ENCODE results near the gene PKNOX2.

PKNOX2 gene

DNA sequence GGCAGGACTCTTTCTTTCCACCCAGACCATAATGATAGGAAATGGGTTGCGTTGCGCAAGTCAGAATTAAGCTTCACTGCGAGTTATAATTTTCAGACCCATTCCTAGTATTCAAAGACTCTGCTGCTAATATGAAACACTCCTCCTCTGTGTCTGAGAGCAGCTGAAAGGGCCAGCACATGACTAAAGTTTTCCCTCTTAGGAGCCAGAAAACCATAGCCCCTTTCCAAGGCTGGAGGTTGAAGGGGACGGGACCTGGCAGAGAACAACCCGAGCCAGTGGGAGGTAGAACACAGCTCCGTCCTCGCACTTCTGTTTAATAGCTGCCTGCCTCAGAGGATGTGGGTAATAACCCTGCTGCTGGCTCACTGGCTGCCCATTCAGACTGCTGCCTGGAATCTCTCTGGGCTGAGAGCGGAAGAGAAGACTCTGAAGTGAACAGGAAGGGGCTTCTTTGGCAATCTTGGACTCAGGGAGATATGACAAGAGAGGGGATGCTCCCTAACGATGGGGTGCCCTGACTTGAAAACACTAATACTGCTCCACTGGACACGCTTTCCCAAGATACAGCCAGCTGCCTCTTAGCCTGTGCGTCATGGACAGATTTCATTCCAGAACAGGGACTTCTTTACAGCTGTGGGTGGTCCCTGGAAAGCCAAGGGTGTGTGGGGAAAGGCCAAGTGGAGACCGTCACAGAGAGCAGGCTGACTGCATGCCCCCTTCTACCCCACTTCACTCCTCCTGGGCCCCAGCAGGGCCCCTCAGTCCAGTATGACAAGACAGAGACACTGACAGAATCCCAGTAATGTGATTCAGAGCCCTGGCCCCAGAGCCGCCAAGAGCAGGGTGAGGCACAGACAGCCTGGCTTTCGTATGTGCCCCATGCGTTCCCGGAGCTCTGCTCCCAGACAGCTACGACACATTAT lies 174.6 kb downstream of the PKNOX2 start:
- DNase-seq (ENCODE audit: low read depth), result no peak

DNA sequence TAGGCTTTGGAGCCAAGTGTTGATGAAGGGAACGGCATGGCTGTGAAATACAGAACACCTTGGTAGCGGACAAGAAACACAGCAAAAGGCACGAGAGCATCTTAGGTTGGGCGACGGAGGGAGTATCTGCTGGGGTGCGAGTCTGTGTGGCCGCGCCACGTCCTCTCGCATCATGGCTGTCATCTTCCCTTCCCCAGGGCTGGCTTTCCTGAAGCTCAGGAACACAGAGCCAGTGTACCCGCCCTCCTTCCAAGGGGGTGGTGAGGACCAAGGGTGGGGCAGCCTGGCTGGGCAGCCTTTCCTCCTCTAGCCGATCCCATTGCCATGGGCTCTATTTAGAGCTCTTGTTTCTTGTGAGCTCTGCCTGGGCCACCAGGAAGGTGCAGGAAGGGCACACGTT lies 177.1 kb downstream of the PKNOX2 start:
- DNase-seq (ENCODE audit: low read depth), result no peak

DNA sequence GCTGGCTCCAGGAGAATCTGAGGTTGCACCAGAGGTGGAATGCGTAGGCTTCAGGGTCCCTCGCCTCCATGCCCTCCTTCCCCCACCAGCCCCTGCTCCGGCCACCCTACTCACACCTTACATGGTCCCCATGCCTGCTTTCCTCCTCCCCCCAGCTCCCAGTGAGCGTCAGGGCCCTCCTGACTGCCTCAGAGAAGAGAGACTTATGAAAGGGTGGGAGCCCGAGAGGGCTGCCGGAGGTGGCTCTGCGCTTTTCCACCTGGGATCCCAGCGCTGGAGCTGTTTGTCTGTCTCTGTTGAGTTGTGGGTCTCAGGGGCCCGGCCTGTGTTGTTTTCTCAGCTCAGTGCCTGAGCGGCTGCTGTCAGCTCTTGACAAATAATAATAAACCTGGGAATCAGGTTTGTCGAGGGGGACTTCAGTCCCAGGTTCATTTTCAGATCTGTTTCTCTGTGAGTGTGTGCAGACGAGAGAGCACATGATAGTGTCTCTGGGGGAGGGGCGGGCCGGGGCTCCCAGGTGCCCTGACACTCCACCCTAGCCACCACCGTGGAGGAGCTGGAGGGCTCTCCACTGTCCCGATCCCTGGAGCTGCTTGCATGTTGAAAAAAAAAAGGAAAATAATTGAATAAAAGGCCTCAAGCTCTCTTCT lies 177.9 kb downstream of the PKNOX2 start:
- no peak for DNase-seq (ENCODE audit: low read depth)

DNA sequence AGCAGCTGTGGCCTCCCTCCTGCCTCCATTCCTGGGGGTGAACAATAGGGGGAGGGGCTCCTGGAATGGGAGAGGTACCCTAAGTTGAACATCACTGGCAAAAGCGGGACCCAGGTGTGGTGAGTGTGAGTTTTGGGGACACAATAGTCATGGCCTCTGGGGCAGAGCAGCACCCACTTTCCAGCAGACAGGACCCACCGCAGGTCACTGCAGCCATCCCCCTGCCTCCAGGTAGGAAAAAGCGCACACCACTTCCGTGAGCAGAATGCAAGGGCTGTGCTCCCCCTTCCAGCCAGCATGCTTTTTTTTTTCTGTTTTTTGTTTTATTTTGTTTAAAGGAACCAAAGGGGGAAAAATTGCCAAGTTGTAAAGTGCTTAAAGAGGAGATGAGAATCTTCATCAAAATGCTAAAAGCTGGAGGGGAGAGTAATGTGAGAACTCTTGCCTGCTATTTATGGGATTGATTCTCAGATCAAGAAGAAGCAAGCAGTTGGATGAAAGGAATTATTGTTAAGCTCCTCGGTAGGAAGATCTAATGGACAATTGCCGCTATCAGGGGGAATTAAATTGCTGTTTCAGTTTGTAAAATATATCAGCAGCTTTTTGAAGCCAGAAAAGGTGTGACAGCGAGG lies 178.7 kb downstream of the PKNOX2 start:
- DNase-seq (ENCODE audit: low read depth), result no peak

DNA sequence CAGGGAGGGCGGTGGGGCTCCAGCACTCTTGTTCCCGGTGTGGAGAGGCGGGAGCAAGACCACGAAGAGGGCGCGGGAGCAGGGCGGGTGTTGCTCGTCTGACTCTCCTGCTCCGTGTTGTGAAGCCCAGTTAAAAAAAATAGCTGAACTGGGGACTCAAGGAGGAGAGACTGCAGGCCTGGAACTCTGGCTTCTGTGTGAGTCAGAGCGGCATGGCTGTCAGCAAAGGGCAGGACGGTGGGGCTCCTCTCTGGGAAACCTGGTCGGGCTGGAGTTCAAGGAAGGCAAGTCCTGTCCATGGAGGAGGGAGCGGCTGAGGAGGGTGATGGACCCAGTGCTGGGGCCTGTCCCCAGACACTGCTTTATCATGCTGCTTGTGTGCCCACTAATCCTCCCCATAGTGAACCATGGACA lies 179.2 kb downstream of the PKNOX2 start:
- DNase-seq (ENCODE audit: low read depth), result no peak

DNA sequence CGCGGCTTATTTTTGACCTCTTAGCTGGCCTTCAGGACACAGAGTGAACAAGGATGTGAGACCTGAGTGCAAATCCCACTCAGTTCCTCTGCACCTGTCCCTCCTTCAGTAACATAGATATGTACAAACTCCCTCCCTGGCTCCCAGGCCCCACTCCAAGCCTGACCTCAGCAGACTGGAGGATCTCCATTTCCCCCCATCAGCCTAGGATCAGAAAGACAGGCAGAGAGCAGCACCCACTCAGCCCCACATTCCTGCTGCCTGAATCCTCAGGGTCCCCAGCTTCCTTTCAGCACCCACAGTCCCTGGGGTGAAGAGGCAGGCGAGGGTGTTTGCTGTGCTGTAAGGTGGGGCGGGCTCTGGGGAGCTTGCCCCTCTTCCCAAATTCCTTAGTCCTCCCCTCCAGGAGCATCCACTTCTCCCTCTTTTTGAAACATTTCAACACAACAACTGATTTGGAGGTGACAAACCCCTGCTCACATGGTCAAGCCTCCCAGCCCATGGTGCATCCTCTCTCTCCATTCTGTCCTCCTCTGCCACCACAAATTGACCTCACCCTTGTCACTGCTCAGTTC lies 180.4 kb downstream of the PKNOX2 start:
- no peak for DNase-seq (ENCODE audit: low read depth)

DNA sequence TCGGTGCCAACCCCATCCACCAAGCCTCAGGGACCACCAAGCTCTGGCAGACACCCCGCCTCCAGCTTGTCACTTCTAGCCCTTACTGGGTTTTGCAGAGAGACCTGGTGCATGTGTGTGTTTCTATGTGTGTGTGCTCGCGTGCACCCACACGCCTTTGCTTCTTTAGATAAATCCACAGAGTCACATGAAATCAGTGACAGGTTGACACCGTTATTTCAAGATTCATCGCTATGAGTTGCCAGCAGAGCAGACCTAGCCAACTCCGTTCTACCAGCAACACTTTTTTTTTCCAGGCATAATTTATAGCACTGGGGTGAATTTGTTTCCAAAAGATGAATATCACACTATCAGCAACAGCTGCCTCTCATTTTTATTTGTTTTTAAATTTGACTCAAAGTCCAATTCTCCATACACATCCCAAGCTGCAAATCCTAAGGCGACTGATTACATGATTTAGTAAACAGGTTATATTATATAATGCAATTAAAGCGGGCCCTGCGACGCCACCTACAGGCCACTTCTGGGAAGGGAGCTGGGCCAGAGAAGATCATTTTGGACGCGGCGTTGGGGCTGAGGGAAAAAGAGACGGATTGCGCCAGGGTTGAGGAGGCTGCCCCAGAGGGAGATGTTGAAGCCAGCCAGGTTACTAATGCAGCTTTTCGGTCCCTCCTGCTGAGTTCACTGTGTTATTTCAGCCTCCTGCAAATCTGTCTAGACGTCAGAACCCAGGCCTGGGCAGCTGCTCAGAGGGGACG lies 181.0 kb downstream of the PKNOX2 start:
- no peak for DNase-seq (ENCODE audit: low read depth)

DNA sequence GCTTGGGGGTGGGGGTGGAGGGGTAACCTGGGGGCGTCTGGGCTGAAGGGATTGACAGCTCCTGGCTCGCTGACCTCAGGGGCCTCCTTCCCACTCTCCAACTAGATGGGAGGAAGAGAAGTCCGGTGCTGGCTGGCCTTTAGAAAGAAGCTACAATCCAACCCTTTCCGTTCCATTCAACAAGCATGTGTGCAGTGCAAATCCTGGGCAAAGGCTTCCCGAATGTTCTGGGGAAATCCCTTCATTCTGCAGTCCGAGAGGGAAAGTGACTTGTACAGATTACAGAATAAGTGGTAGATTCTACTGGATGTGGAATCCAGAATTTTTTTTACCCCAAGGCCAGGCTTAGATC lies 181.6 kb downstream of the PKNOX2 start:
- DNase-seq (ENCODE audit: low read depth), result no peak

DNA sequence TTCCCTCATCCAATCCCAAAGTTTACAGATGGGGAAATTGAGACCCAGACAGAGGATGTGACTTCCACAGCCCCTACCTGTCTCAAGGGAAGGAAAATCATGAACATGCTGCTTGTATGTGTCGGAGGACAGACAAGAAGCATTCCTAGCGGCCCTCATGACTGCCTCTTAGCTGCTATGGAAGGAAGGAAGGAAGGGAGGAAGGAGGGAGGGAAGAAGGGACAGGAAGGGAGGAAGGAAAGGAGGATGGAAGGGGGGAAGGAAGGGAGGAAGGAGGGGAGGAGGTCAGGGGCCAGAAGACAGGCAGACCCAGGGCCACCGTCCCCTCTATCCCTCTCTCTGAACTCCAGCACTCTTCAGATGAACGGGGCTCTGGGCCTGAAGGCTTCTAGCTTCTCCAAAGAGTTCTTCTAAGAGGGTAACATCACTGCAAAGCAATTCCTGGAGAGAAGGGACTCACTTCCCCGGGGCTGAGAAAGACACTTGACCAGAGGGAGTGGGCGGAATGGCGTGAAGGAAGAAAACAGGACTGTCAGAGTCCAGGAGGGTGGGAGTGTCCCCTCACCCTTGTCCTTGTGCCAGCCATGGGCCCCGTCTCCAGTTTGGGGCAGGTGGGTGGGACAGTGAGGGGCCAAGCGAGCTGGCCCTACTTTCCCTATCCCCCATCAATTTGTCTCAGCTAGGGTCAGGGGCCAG lies 182.2 kb downstream of the PKNOX2 start:
- no peak for DNase-seq (ENCODE audit: low read depth)

DNA sequence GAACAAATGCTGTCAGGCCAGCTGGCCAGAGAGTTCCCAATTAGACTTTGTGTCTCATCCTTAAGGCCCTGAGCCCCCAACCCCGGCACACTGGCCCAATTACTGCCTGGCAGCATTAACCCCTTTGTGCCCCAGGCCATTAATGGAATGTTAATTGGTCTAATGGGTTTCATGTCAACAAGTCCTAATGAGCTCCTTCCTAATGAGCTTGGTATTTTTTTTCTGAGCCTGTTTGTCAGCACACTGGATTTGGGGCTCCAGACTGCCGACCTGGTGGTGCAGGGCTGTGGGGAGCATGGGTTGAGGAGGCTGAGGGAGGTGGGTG lies 182.7 kb downstream of the PKNOX2 start:
- no peak for DNase-seq (ENCODE audit: low read depth)

DNA sequence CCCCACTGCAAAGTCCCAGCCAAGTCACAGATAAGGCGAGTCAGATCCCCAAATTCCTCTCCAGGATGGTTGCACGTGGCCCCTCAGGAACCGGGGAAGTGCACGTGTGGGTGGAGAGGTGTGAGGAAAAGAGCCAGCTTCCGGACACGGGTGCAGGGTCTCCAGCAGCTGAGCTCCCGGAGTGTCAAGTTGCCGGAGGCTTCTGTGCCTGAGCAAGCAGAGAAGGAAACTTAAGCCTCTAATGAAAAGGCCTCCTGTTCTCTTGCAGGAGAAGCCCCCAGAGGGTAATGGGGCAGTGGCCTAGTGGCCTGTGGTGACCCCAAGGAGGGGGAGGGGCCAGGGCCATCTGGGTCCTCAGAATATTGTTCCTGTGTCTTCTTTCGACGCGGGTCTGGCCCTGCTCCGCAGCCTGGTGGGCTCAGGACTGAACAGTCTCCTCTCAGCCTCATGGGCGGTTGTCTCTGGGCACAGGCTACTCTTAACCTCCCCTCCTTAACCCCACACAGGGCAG lies 183.6 kb downstream of the PKNOX2 start:
- DNase-seq (ENCODE audit: low read depth), result no peak

DNA sequence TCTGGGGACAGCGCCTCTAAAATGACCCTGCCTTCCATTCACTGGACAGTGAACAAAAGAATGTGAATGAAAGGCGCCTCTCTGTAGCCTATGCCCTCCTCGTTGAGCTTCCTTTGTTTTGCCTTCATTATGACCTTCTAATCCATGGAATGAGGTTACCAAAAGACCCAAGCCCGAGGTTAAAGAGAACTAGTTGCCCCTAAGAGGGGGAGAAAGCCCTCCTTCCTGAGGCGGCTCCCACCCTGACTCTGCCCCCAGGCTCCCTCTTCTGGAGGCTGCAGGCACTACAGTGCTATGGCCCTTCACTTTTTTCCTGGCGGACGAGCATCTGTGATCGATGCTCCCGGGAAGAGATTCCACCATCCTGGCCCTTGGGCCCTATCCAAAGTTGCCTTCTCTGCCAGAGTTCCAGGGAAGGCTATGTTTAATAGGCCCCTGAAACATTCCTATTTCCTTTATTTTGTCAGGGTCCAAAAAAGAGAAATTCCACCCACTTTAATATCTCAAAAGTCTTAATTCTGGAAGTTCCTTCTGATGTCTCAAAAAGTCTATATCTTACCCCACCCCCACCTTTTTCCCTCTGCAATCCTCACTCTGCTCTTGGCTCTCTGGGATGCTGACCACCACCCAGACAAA lies 184.2 kb downstream of the PKNOX2 start:
- DNase-seq (ENCODE audit: low read depth), result peak; percentile 12

DNA sequence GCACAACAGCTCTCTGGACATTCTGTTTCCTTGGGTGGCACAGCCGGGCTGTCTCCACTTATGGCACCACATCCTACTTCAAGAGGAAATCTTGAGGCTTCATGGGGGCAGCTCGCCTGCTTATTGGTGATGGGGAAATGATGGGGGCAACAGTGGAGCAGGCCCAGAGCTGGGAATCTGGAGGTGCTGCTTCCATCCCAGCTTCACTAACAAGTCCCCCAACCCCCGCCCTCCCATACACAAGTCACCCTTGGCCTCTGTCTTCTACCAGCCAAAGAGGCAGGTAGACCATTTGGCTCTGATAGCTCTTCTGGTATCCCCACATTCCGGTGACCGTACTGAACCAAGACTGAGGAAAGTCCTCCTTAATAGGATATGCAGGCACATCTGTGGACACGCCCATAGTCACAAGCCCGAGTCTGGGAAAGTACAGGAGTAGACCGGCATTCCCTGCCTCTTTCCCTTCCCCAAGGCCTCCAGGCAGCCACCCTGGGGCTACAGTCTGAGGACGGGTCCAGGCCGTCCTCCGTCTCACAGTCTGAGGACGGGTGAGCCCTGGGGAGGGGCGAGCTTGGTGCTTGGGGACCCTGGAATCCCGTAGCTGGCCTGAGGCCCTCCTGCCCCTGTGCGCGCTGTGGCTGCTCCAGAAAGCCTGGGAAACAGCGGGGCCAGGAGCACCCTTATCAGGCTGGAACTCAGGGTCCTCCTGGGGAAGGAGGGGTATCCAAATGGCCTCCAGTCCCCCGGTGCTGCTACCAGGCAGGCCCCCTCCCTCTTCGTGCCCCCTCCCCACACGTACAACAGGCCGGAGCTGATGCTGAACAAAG lies 185.9 kb downstream of the PKNOX2 start:
- no peak for DNase-seq (ENCODE audit: low read depth)

DNA sequence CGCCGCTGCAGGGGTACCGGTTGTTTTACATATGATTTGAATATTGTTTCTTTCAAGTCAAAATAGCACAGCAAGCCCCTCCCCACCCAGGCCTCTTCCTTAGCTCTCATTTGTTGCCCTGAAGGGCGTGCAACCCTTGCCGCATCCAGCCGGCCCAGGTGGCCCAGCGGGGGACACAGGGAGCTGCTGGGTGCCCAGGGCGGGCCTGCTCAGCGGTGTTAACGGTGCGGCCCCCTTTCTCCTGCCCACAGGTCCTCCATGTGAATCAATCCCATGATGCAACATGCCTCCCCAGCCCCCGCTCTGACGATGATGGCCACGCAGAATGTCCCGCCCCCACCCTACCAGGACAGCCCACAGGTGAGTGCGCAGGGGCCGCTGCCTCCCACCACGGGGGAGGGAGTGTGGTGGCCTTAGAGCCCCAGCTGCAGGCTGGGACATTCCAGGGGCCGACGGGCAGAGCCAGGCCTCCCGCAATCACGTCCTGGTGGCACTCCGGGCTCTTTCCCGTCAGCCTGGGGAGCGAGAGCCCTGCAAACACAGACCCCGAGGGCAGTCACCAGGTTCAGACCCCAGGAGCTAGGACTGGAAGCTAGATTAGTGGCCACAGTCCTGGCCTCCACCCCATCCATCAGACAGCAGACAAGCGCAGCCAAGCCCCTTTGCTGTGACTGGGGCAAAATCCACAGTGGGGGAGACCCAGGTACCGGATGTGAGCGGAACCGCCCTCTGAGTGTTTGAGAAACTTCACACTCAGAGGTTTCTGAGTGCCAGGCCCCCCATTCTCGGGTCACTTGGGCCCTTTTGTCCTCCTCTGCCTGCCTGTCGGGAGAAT lies 186.7 kb downstream of the PKNOX2 start:
- DNase-seq (ENCODE audit: low read depth), result no peak

DNA sequence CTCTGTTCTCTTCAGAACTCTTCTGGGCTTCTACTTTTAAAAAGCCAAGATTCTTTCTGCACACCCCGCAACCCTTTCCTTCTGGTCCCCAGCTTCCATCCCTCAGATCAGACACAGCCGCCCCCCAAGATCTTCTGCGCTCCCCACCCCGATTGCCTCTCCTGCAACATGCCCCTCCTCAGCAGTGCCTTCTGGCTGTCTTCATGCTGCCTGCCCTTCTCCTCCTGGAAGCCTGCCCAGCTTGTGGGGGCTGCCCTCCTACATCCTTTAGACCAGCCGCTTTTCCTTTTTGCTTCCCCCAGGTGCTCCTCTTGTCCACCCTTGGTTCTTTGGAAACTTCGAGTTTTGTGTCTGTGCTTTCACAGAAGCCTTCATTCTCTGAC lies 187.3 kb downstream of the PKNOX2 start:
- no peak for DNase-seq (ENCODE audit: low read depth)

DNA sequence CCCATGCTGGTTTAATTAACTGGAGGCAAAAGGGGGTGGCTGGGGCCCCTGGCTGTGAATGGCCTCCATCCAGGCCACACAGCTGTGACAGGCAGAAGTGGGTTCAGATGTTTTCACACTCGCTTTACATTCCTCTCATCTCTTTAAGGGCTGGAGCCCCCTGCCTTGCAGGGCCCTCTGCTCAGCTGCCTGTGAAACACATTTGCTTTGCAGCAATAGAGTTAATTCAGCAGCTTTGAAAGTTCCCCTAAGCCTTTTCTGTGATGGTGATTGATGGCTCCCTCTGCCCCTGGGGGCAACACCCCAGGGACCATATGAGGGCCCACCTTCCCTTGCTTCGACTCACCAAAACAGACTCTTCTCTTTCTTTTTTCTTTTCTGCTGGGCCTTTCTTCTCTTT lies 192.2 kb downstream of the PKNOX2 start:
- DNase-seq (ENCODE audit: low read depth), result no peak

DNA sequence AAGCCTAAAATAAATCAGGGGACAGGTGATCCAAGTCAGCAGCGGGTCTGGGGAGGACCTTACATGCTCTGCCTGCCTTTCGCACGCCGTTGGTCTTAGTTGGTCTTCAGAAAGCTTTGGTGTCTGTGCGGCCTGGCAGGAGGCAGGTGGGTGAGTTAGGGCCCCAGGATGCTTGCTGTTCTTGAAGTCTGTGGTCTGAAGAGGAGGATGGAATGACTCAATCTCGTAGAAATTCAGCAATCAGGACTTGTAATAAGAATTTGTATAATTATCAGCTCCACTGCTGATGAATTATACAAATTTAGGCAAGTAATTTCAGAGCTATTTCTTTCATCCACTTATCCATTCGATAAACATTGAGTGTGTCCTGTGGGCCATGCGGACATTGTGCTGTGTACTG lies 193.0 kb downstream of the PKNOX2 start:
- no peak for DNase-seq (ENCODE audit: low read depth)

DNA sequence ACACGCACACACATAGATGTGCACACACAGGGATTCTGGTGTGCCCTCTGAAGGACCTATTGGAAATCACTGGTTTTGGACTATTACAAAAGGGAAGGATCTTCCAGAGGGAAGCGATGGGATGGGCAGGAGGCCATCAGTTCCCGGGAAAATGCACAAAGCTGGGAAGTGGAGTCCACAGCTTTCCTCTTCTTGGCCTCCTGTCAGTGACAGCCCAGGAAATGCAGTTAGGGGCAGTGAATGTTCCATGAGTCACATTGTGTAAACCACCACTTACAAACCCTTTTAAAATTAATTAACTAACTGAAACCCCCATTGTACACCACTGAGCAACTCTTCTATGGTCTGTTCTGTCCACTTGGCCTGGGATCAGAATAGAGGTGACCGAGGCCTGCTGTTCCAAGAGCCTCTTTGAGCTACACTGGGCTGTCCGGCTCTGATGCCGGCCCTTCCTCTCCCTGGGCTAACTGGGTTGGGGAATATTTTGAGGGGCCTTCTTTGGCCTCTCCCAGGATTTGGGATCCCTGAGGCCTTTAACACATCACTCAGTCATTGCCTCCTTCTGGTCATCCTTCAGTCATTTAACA lies 193.8 kb downstream of the PKNOX2 start:
- no peak for DNase-seq (ENCODE audit: low read depth)

DNA sequence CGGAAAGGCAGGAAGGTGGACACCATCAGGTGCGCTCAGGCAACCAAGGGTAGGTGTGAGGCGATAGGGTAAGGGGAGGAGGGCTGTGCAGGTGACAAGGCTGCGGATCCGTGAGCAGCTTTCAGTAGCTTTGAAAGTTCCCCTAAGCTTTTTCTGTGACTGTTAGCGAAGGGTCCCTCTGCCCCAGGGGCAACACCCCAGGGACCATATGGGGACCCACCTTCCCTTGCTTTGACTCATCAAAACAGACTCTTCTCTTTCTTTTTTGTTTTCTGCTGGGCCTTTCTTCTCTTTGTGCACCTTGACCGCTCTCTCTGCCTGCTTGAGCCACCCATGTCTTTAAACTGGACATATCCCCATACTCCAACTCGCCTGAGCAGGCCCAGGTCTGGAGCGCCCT lies 194.6 kb downstream of the PKNOX2 start:
- DNase-seq (ENCODE audit: low read depth), result no peak
